Endothelial cell of hepatic sinusoid (primary cell): Measurements from ENCODE around the gene ENDOD1.

Experiments
- in situ Hi-C: cut with HindIII; loops from 2 replicates; pipeline ENCODE4 v1.10.0; 2017; ENCODE audit warnings: low sequenced_read_pairs

The ENDOD1 gene

GRCh38 chr11:95142431-95142830 lies 52.8 kb downstream of the ENDOD1 start:
- in situ Hi-C loops = no loop called here

GRCh38 chr11:95143106-95143681 lies 53.5 kb downstream of the ENDOD1 start:
- in situ Hi-C loops = no loop called here

- in situ Hi-C loops = no loop called here
Measured at GRCh38 chr11:95144313-95145235, 54.9 kb downstream of the ENDOD1 start.

- in situ Hi-C loops = no loop called here
Measured at GRCh38 chr11:95145430-95146060, 55.9 kb downstream of the ENDOD1 start.

- in situ Hi-C loops = no loop called here
Measured at GRCh38 chr11:95147364-95147905, 57.8 kb downstream of the ENDOD1 start.

GRCh38 chr11:95148406-95148805 lies 58.8 kb downstream of the ENDOD1 start:
- in situ Hi-C loops = no loop called here

- in situ Hi-C loops = no loop called here
Measured at GRCh38 chr11:95148938-95149337, 59.3 kb downstream of the ENDOD1 start.

GRCh38 chr11:95149651-95150364 lies 60.2 kb downstream of the ENDOD1 start:
- in situ Hi-C loops = loop anchor here (25.0 kb wide), 1 partner anchor 562 kb away; no protein-coding TSS in a partner anchor

- in situ Hi-C loops = loop anchor here (25.0 kb wide), 1 partner anchor 561 kb away; no protein-coding TSS in a partner anchor
Measured at GRCh38 chr11:95150956-95151684, 61.5 kb downstream of the ENDOD1 start.

GRCh38 chr11:95152876-95153856 lies 63.5 kb downstream of the ENDOD1 start:
- in situ Hi-C loops = loop anchor here (25.0 kb wide), 1 partner anchor 559 kb away; no protein-coding TSS in a partner anchor

- in situ Hi-C loops = loop anchor here (25.0 kb wide), 1 partner anchor 558 kb away; no protein-coding TSS in a partner anchor
Measured at GRCh38 chr11:95153857-95154246, 64.2 kb downstream of the ENDOD1 start.

- in situ Hi-C loops = loop anchor here (25.0 kb wide), 1 partner anchor 558 kb away; no protein-coding TSS in a partner anchor
Measured at GRCh38 chr11:95154514-95154913, 64.9 kb downstream of the ENDOD1 start.

- in situ Hi-C loops = loop anchor here (25.0 kb wide), 1 partner anchor 557 kb away; no protein-coding TSS in a partner anchor
Measured at GRCh38 chr11:95155385-95155784, 65.7 kb downstream of the ENDOD1 start.

- in situ Hi-C loops = loop anchor here (25.0 kb wide), 1 partner anchor 556 kb away; no protein-coding TSS in a partner anchor
Measured at GRCh38 chr11:95156133-95156721, 66.6 kb downstream of the ENDOD1 start.

- in situ Hi-C loops = loop anchor here (25.0 kb wide), 1 partner anchor 555 kb away; no protein-coding TSS in a partner anchor
Measured at GRCh38 chr11:95156916-95157541, 67.4 kb downstream of the ENDOD1 start.

GRCh38 chr11:95157824-95158223 lies 68.2 kb downstream of the ENDOD1 start:
- in situ Hi-C loops = loop anchor here (25.0 kb wide), 1 partner anchor 554 kb away; no protein-coding TSS in a partner anchor

GRCh38 chr11:95161248-95161647 lies 71.6 kb downstream of the ENDOD1 start:
- in situ Hi-C loops = loop anchor here (25.0 kb wide), 1 partner anchor 551 kb away; no protein-coding TSS in a partner anchor
